ENCODE measurements around the gene ELOVL5.

DNA sequence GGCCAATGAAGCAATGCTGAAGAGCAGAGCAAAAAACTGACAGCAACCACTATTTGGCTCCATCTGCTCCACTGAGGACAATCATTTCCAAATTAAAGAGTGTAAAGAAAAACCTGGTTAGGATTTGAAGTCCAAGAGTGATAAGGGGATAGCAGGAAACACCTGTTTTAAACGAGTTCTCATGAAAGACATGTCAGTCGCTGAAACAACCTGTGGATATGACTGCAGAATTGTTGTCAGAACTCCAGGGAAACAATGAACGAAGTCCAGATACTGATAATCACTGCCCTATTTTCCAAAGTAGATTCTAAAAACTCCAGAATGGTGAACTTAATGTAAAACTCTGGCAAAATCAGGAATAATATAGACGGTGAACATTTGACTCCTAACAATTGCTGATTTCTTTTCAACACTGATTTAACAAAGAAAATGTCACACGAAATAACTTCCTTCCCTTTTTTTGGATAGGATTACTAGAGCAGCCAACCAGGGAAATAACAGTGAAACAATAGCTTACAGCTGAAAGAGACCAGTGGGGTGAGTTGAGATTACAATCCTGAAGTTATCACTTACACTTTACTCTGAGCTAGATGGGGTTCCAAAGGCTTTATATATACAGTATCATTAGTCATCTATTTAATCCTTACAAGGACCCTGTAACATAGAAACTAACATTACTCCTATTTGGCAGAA is 83.7 kb downstream of the ELOVL5 start:
- TF ChIP-seq CTCF (IDR thresholded peaks at IDR 0.05) (no peak), EZH2 (IDR thresholded peaks at IDR 0.05) (no peak), EZH2phosphoT487 (IDR thresholded peaks at IDR 0.05) (no peak)

Data from neural progenitor cell (in vitro differentiated cells).